HepG2 (cell line): ENCODE results near the gene C1orf198. TPM values are rescaled to one million over a fixed set of nuclear protein-coding genes. Genes with fewer than 3 reads are reported as not detected.

Source experiments
- ATAC-seq: fragments of 200-7000 bp; cut with Tn5 transposase; 3 replicates; pipeline ENCODE4 v1.9.1; 2020; ENCODE audit warnings: mild to moderate bottlenecking, moderate library complexity
- BruUV-seq: library from RNA; stranded (reverse); fragments of 400-500 nt; replicated peaks from 2 replicates; lab custom pipeline; 2021; lab: Mats Ljungman, UMichigan
- CTCF ChIA-PET: fragments of 300-600 bp; formaldehyde crosslinking; extraction: SDS; loops from one replicate; lab custom pipeline; 2021; ENCODE audit warnings: low total read pairs, inconsistent platforms, low intra/inter-chr PET ratio; lab: Yijun Ruan, JAX
- POLR2A ChIA-PET: fragments of 350-600 bp; sonication (Branson Sonifier 250); formaldehyde crosslinking; loops from one replicate; lab custom pipeline; 2020; ENCODE audit warnings: antibody characterized with exemption, inconsistent platforms; lab: Yijun Ruan, JAX
- DNase-seq: peaks from one replicate; pipeline ENCODE4 v3.0.0-alpha.2; 2015; ENCODE audit warnings: low spot score
- FAIRE-seq: peaks from 3 replicates; lab custom pipeline; 2011; peaks lifted over from hg19 to GRCh38; lab: Jason Lieb, UNC
- H2AFZ ChIP-seq: one replicate; pipeline ENCODE4 v1.6.1; 2011; ENCODE audit warnings: low read length, inconsistent platforms
- H3K27ac ChIP-seq: fragments of 300-600 bp; 3 replicates; pipeline ENCODE4 v1.8.0; 2011; ENCODE audit warnings: mixed run types, mild to moderate bottlenecking, mixed read lengths, low read length, inconsistent platforms; ENCODE audit not compliant: insufficient read depth; ENCODE audit errors: extremely low read length
- H3K27me3 ChIP-seq, 2 experiments: fragments of 200-600 bp in 1 of 2; 2 replicates in 1 of 2; 3 replicates in 1 of 2; pipeline versions ENCODE4 v1.6.0 to v1.8.0; 2011; ENCODE audit warnings: low read length in 2 of 2, mild to moderate bottlenecking in 2 of 2, moderate library complexity in 2 of 2, inconsistent platforms in 1 of 2; ENCODE audit not compliant: insufficient read depth in 2 of 2, control insufficient read depth in 1 of 2
- H3K36me3 ChIP-seq, 2 experiments: fragments of 200-600 bp in 1 of 2; replicated peaks in 1 of 2; 2 replicates in 1 of 2; 3 replicates in 1 of 2; pipeline versions ENCODE4 v1.5.1 to v1.8.0; 2011; ENCODE audit warnings: low read length in 2 of 2, inconsistent platforms in 1 of 2; ENCODE audit not compliant: insufficient read depth in 2 of 2, control insufficient read depth in 1 of 2
- H3K4me1 ChIP-seq: 2 replicates; pipeline ENCODE4 v1.5.1; 2012; ENCODE audit warnings: low read length, inconsistent platforms; ENCODE audit not compliant: insufficient read depth
- H3K4me2 ChIP-seq: 2 replicates; pipeline ENCODE4 v1.6.0; 2011; ENCODE audit warnings: low read depth, low read length, inconsistent platforms
- H3K4me3 ChIP-seq, 3 experiments: fragments of 200-600 bp in 1 of 3; sonication (generic), shearing (Covaris generic) in 1 of 3; replicated peaks in 1 of 3; 2 replicates each; pipeline ENCODE4 v1.5.1; 2011 to 2016; ENCODE audit warnings: low read length in 3 of 3, inconsistent platforms in 2 of 3, low read depth in 2 of 3, mild to moderate bottlenecking in 2 of 3, control low read depth in 1 of 3, mixed read lengths in 1 of 3; ENCODE audit not compliant: insufficient read depth in 1 of 3
- H3K79me2 ChIP-seq: one replicate; pipeline ENCODE4 v1.6.1; 2011; ENCODE audit warnings: low read length, inconsistent platforms; ENCODE audit not compliant: insufficient read depth
- H3K9ac ChIP-seq: 2 replicates; pipeline ENCODE4 v1.6.0; 2011; ENCODE audit warnings: mild to moderate bottlenecking, low read depth, low read length, inconsistent platforms; ENCODE audit not compliant: insufficient read depth
- H3K9me3 ChIP-seq: 2 replicates; pipeline ENCODE4 v1.5.1; 2012; ENCODE audit warnings: mild to moderate bottlenecking, low read length
- H4K20me1 ChIP-seq: 2 replicates; pipeline ENCODE4 v1.6.0; 2011; ENCODE audit warnings: inconsistent platforms, mild to moderate bottlenecking, low read length, moderate library complexity; ENCODE audit not compliant: insufficient read depth
- GZF1 ChIP-seq: sonication (generic); formaldehyde crosslinking; IDR thresholded peaks from 2 replicates; pipeline ENCODE4 v1.5.1; 2020; ENCODE audit warnings: mild to moderate bottlenecking, missing genetic modification reagents
- KAT2B ChIP-seq: fragments of 150-350 bp; IDR thresholded peaks from 2 replicates; pipeline ENCODE4 v1.6.1; 2014; ENCODE audit warnings: low read depth, low read length, borderline replicate concordance
- MBNL3 ChIP-seq: fragments of 250-450 bp; sonication (Bioruptor Pico); conservative IDR thresholded peaks from 2 replicates; pipeline ENCODE4 v1.8.0; 2022; ENCODE audit warnings: mild to moderate bottlenecking, inconsistent platforms
- MTA3 ChIP-seq: sonication (generic); formaldehyde crosslinking; IDR thresholded peaks from 2 replicates; pipeline ENCODE4 v1.4.0; 2020; ENCODE audit warnings: missing genetic modification reagents
- PHF5A ChIP-seq: IDR thresholded peaks from one replicate; pipeline ENCODE4 v1.6.1; 2018; ENCODE audit warnings: low read depth, missing genetic modification reagents; ENCODE audit not compliant: unreplicated experiment
- TAF15 ChIP-seq: fragments of 200-400 bp; formaldehyde crosslinking; IDR thresholded peaks from one replicate; pipeline ENCODE4 v1.6.1; 2018; ENCODE audit warnings: mild to moderate bottlenecking, low read depth, low read length; ENCODE audit not compliant: poor library complexity, severe bottlenecking
- ZNF251 ChIP-seq: sonication (generic); formaldehyde crosslinking; IDR thresholded peaks from 2 replicates; pipeline ENCODE4 v1.9.0; 2021; ENCODE audit warnings: mild to moderate bottlenecking, missing genetic modification reagents
- ZNF331 ChIP-seq: sonication (generic); formaldehyde crosslinking; IDR thresholded peaks from 2 replicates; pipeline ENCODE4 v1.4.0; 2020; ENCODE audit warnings: missing genetic modification reagents
- ZNF512 ChIP-seq: sonication (generic); formaldehyde crosslinking; IDR thresholded peaks from 2 replicates; pipeline ENCODE4 v1.4.0; 2020; ENCODE audit warnings: mild to moderate bottlenecking, missing genetic modification reagents
- ZNF569 ChIP-seq: sonication (generic); formaldehyde crosslinking; IDR thresholded peaks from 2 replicates; pipeline ENCODE4 v1.5.0; 2020; ENCODE audit warnings: mild to moderate bottlenecking, missing genetic modification reagents, moderate library complexity, borderline replicate concordance
- ZNF576 ChIP-seq: sonication (generic); formaldehyde crosslinking; IDR thresholded peaks from 2 replicates; pipeline ENCODE4 v1.4.0; 2020; ENCODE audit warnings: mild to moderate bottlenecking, missing genetic modification reagents
- ZNF616 ChIP-seq: sonication (generic); formaldehyde crosslinking; IDR thresholded peaks from 2 replicates; pipeline ENCODE4 v1.5.0; 2020; ENCODE audit warnings: low read depth, mild to moderate bottlenecking, missing genetic modification reagents
- ZNF652 ChIP-seq: IDR thresholded peaks from 2 replicates; pipeline ENCODE4 v1.6.1; 2016; ENCODE audit warnings: low read depth, borderline replicate concordance
- ZNF737 ChIP-seq: sonication (generic); formaldehyde crosslinking; IDR thresholded peaks from 2 replicates; pipeline ENCODE4 v1.5.0; 2020; ENCODE audit warnings: missing genetic modification reagents, mild to moderate bottlenecking, borderline replicate concordance
- ZNF75D ChIP-seq: sonication (generic); formaldehyde crosslinking; IDR thresholded peaks from 2 replicates; pipeline ENCODE4 v1.8.1; 2023; ENCODE audit warnings: missing genetic modification reagents, mild to moderate bottlenecking, borderline replicate concordance
- WGBS: methylation state at CpG from one replicate; pipeline ENCODE4 v1.1.6; 2017; ENCODE audit warnings: low lambda C conversion rate; 5-methylcytosine and 5-hydroxymethylcytosine counted together
- in situ Hi-C: cut with HindIII; loops from 2 replicates; pipeline ENCODE4 v1.10.0; 2017; ENCODE audit warnings: low pct_unique_long_range_greater_than_20kb; ENCODE audit not compliant: extremely low pct_ligation_motif_present
- intact Hi-C: fragments of 100-400 bp; cut with micrococcal nuclease; formaldehyde crosslinking; loops from one replicate; pipeline ENCODE4 v1.10.0; 2022; ENCODE audit not compliant: unreplicated experiment
- polyA plus RNA-seq, 8 experiments: library from polyadenylated mRNA; depleted of rRNA in 3 of 8; stranded (reverse) in 7 of 8; unstranded in 1 of 8; fragments of >200 nt; fragmentation: Illumina TruSeq in 4 of 8; extraction: Trizol in 4 of 8; gene quantifications; 2 replicates each; pipeline versions ENCODE4 v1.2.1 to v1.2.3, GENCODE V29; 2011 to 2016; ENCODE audit warnings: low read depth in 4 of 8, missing spikeins in 1 of 8, mixed read lengths in 1 of 8; ENCODE audit not compliant: insufficient read depth in 1 of 8
- total RNA-seq, 5 experiments: library from RNA; depleted of rRNA; stranded (reverse); fragments of >200 nt; fragmentation: Illumina TruSeq; extraction: Trizol; gene quantifications; 2 replicates each; pipeline ENCODE4 v1.2.3, GENCODE V29; 2016; ENCODE audit warnings: low read depth in 1 of 5
- TF ChIP-seq, protein P1 (sequence below): sonication (generic); formaldehyde crosslinking; IDR thresholded peaks from 2 replicates; pipeline ENCODE4 v1.8.1; 2022; ENCODE audit warnings: low read depth, mild to moderate bottlenecking, missing genetic modification reagents
- TF ChIP-seq, protein P2 (sequence below): sonication (generic); formaldehyde crosslinking; IDR thresholded peaks from 2 replicates; pipeline ENCODE4 v1.4.0; 2020; ENCODE audit warnings: missing genetic modification reagents, borderline replicate concordance

C1orf198 gene
- total and polyA plus RNA-seq, 2 of the 13 experiments (the other 11 are each of a cell fraction or from before 2014, with no cell fraction given): 12.7 to 13.4 TPM

DNA sequence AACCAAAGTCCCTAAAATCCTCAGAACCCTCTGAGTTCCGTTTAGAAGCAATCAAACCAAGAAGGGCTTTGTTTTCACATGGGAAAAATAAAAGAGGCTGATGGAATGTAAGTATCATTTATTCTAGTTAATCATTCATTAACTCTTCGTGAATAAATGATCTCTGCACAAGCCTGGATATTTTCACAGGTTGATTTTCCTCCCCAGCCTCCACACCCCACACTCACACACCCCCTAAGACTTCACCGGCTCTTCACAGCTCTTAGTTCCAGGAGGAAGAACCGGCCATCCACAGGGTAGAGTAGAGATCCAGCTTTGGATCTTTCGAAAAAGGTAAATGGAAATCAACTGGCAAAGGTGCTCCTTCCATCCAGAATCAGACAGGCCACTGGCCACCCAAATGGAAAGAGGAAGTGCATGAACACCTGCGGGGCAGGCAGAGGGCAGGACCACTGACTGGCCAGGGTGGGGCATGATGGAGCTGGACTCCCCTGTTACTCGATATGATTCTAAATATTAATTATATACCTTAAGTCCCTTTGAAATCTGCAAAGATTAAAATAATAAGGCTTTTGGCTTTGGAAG, 10.0 kb downstream of the C1orf198 start (continued):
- TF ChIP-seq ZNF251 (no peak), ZNF616 (CRISPR knock-in tag) (no peak), GZF1 (CRISPR knock-in tag) (no peak), ZNF576 (CRISPR knock-in tag) (no peak), PHF5A (no peak), ZNF737 (no peak), MBNL3 (CRISPR knock-in tag) (no peak), KAT2B (no peak)

- 93% methylated on average over 1 of the region's 1 CpG for WGBS
- POLR2A ChIA-PET: interaction anchor here (2.4 kb wide), 1 partner anchor 11 kb away, joined by 6 read pairs; the partner anchor contains the start of gene C1orf198
- peaks cover 26% of the 10 kb centered on the region for H3K79me2 ChIP-seq
- no peak for TF ChIP-seq TAF15
- TF ChIP-seq ZNF512 (CRISPR knock-in tag): no peak
- TF ChIP-seq ZNF331 (CRISPR knock-in tag): no peak
- no peak for TF ChIP-seq ZNF75D
- TF ChIP-seq, protein P1, sequence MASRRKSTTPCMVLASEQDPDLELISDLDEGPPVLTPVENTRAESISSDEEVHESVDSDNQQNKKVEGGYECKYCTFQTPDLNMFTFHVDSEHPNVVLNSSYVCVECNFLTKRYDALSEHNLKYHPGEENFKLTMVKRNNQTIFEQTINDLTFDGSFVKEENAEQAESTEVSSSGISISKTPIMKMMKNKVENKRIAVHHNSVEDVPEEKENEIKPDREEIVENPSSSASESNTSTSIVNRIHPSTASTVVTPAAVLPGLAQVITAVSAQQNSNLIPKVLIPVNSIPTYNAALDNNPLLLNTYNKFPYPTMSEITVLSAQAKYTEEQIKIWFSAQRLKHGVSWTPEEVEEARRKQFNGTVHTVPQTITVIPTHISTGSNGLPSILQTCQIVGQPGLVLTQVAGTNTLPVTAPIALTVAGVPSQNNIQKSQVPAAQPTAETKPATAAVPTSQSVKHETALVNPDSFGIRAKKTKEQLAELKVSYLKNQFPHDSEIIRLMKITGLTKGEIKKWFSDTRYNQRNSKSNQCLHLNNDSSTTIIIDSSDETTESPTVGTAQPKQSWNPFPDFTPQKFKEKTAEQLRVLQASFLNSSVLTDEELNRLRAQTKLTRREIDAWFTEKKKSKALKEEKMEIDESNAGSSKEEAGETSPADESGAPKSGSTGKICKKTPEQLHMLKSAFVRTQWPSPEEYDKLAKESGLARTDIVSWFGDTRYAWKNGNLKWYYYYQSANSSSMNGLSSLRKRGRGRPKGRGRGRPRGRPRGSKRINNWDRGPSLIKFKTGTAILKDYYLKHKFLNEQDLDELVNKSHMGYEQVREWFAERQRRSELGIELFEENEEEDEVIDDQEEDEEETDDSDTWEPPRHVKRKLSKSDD: no peak
- TF ChIP-seq, protein P2, sequence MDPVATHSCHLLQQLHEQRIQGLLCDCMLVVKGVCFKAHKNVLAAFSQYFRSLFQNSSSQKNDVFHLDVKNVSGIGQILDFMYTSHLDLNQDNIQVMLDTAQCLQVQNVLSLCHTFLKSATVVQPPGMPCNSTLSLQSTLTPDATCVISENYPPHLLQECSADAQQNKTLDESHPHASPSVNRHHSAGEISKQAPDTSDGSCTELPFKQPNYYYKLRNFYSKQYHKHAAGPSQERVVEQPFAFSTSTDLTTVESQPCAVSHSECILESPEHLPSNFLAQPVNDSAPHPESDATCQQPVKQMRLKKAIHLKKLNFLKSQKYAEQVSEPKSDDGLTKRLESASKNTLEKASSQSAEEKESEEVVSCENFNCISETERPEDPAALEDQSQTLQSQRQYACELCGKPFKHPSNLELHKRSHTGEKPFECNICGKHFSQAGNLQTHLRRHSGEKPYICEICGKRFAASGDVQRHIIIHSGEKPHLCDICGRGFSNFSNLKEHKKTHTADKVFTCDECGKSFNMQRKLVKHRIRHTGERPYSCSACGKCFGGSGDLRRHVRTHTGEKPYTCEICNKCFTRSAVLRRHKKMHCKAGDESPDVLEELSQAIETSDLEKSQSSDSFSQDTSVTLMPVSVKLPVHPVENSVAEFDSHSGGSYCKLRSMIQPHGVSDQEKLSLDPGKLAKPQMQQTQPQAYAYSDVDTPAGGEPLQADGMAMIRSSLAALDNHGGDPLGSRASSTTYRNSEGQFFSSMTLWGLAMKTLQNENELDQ (CRISPR knock-in tag): no peak
- TF ChIP-seq ZNF652 (CRISPR knock-in tag): no peak
- TF ChIP-seq MTA3: no peak
- TF ChIP-seq ZNF569 (CRISPR knock-in tag): no peak
Observed at GRCh38 chr1:230857822-230858221, 10.5 kb downstream of the C1orf198 start.

More at GRCh38 chr1:230857822-230858221, 10.5 kb downstream of the C1orf198 start:
- Histone ChIP-seq H3K9ac (no peak overlapping the region), H4K20me1 (0 out of 2 replicates have a peak, but pooled peaks cover 4% of the 10 kb centered on the region), H2AFZ (no peak overlapping the region), H3K4me2 (no peak overlapping the region), H3K27me3 (no peaks in the 10 kb centered on the region), H3K9me3 (peaks cover 5% of the 10 kb centered on the region; the same call in 1 of the 2 replicates), H3K36me3 (peaks cover 7 to 25% of the 10 kb centered on the region in 2 experiments; a peak in 4 of 5 replicates), H3K4me3 (no peak overlapping the region), H3K27ac (no peak overlapping the region), H3K4me1 (peaks cover 25% of the 10 kb centered on the region)
- no peak for FAIRE-seq
- intact Hi-C loops (no loop called here), in situ Hi-C loops (no loop called here)
- DNase-seq: no peak
- CTCF ChIA-PET: no interaction called here
- ATAC-seq: peak; percentile 51; the same call in 2 of the 3 replicates
- BruUV-seq: no TSS peak
